ENCODE measurements around the gene STXBP6. TPM values are rescaled to one million over a fixed set of nuclear protein-coding genes. Genes with fewer than 3 reads are reported as not detected.

STXBP6 gene
- total and polyA plus RNA-seq, 2 experiments from 2014 or later, result 3.8 to 6.4 TPM

DNA sequence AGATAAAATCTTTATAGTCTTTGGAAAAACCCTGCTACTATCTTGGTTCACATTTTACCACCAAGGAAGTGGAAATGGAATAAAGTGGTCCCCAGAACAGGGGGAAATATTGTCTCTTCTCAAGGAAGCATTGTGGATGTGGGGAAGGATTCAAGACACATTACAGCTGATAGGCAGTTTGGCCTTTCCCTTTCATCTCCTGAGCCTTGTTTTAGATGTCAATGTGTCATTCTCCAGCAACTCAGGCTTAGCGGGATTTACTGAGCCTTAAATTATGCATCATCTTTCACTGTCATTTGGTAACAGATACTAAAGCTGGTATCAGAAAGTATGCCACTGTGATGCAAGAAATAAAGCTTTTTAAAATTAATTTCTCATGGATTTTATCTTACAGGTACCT lies 136.2 kb downstream of the STXBP6 start:
- Histone ChIP-seq H3K27me3 (no peaks in the 10 kb centered on the region), H3K4me1 (ENCODE audit: low read depth) (peaks cover 4% of the 10 kb centered on the region), H3K9me3 (ENCODE audit: low read depth) (no peaks in the 10 kb centered on the region), H3K27ac (no peak overlapping the region), H3K36me3 (no peaks in the 10 kb centered on the region), H3K4me3 (no peak overlapping the region)
- TF ChIP-seq, protein P1, sequence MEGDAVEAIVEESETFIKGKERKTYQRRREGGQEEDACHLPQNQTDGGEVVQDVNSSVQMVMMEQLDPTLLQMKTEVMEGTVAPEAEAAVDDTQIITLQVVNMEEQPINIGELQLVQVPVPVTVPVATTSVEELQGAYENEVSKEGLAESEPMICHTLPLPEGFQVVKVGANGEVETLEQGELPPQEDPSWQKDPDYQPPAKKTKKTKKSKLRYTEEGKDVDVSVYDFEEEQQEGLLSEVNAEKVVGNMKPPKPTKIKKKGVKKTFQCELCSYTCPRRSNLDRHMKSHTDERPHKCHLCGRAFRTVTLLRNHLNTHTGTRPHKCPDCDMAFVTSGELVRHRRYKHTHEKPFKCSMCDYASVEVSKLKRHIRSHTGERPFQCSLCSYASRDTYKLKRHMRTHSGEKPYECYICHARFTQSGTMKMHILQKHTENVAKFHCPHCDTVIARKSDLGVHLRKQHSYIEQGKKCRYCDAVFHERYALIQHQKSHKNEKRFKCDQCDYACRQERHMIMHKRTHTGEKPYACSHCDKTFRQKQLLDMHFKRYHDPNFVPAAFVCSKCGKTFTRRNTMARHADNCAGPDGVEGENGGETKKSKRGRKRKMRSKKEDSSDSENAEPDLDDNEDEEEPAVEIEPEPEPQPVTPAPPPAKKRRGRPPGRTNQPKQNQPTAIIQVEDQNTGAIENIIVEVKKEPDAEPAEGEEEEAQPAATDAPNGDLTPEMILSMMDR (IDR thresholded peaks at IDR 0.05; ENCODE audit: low read depth, low read length), result no peak
- no peak for DNase-seq (ENCODE audit: low read depth in 1 of 2, low spot score in 1 of 2)

GRCh38 chr14:24913021-24913420 lies 136.9 kb downstream of the STXBP6 start:
- no peak overlapping the region for H3K27ac ChIP-seq
- H3K36me3 ChIP-seq, result no peaks in the 10 kb centered on the region
- TF ChIP-seq, protein P1 (IDR thresholded peaks at IDR 0.05; ENCODE audit: low read depth, low read length), result no peak
- no peaks in the 10 kb centered on the region for H3K4me1 ChIP-seq (ENCODE audit: low read depth)
- no peaks in the 10 kb centered on the region for H3K9me3 ChIP-seq (ENCODE audit: low read depth)
- no peaks in the 10 kb centered on the region for H3K27me3 ChIP-seq
- DNase-seq (ENCODE audit: low read depth in 1 of 2, low spot score in 1 of 2), result no peak
- H3K4me3 ChIP-seq, result no peak overlapping the region

DNA sequence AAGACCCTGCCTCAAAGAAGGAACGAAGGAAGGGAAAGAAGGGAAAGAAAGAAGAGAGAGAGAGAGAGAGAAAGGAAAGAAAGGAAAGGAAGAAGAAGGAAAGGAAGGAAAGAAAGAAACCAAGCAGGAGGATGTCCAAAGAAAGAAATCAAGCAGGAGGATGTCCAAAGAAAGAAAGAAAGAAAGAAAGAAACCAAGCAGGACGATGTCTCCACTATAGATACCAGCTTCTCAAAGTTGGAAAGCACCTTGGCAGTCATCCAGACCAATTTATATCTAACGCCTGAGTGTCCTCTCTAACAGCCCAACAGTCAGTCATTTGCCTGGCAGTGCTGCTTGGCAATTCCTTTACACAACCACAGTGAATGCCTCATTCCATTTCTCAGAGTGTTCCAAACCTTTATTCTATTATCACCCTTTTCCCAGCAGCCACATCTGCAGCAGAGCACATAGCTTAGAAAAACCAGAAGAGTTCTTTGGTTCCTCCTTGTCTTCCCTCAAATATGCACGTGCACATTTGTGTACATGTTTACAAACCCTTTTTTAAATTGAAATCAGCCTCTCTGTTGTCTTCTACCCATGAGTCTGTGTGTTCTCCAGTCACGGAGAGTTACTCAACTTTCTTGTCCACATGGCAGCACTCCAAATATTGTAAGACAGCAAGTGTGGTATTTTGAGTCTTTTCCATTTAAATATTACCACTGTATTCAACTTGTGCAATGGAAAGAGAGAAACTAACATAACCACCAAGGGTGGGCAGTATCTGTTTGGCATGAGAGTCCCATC lies 138.4 kb downstream of the STXBP6 start:
- TF ChIP-seq, protein P1 (IDR thresholded peaks at IDR 0.05; ENCODE audit: low read depth, low read length), result no peak
- no peaks in the 10 kb centered on the region for H3K9me3 ChIP-seq (ENCODE audit: low read depth)
- H3K27me3 ChIP-seq, result no peaks in the 10 kb centered on the region
- no peak overlapping the region for H3K27ac ChIP-seq
- DNase-seq (ENCODE audit: low read depth in 1 of 2, low spot score in 1 of 2), result peak in 1 of 2 donors; percentile 94
- no peak overlapping the region for H3K4me3 ChIP-seq
- H3K36me3 ChIP-seq, result no peaks in the 10 kb centered on the region
- H3K4me1 ChIP-seq (ENCODE audit: low read depth), result no peaks in the 10 kb centered on the region

DNA sequence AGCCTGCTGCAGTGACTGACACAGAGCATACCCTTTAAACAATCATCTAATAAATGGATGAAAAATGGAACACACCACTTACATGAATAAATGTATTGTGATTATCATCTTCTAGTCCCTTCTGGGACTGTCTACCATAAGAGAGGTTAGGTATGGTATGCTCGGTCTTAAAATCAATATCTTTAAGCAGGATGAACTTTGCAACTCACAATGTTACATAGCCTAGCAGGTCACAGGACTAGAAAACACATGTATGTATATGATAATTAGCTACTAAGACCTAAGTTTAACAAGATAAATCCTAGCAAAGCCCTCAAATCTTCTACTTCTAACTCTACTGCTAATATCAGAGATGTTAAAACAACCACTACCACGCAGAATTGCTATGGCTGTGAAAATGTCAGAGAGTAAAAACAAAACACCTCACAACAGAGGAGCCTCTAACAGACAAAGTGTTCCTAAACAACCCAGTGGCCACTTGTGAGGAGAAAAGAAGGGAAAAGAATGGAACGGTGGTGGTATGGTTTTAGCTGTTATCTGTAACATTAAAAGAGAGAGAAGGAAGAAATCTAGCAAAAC lies 139.4 kb downstream of the STXBP6 start:
- TF ChIP-seq, protein P1 (IDR thresholded peaks at IDR 0.05; ENCODE audit: low read depth, low read length), result no peak
- Histone ChIP-seq H3K27me3 (no peaks in the 10 kb centered on the region), H3K4me1 (ENCODE audit: low read depth) (no peaks in the 10 kb centered on the region), H3K4me3 (no peak overlapping the region), H3K36me3 (no peaks in the 10 kb centered on the region), H3K9me3 (ENCODE audit: low read depth) (no peaks in the 10 kb centered on the region), H3K27ac (no peak overlapping the region)
- DNase-seq (ENCODE audit: low read depth in 1 of 2, low spot score in 1 of 2), result no peak

- no peaks in the 10 kb centered on the region for H3K9me3 ChIP-seq (ENCODE audit: low read depth)
- no peaks in the 10 kb centered on the region for H3K27me3 ChIP-seq
- H3K36me3 ChIP-seq, result no peaks in the 10 kb centered on the region
- TF ChIP-seq, protein P1 (IDR thresholded peaks at IDR 0.05; ENCODE audit: low read depth, low read length), result no peak
- H3K4me1 ChIP-seq (ENCODE audit: low read depth), result no peaks in the 10 kb centered on the region
- no peak overlapping the region for H3K4me3 ChIP-seq
- DNase-seq (ENCODE audit: low read depth in 1 of 2, low spot score in 1 of 2), result no peak
- H3K27ac ChIP-seq, result no peak overlapping the region
Observed at GRCh38 chr14:24909523-24910302, 140.2 kb downstream of the STXBP6 start.

Measured in cardiac muscle cell (in vitro differentiated cells and primary cell).